Iris pigment epithelial cell (primary cell): ENCODE data around the gene DUOXA2.
"Not testable (repeated sequence)": the region's sequence is repeated elsewhere in the genome, so short reads cannot be mapped to it uniquely, and the experiment has no call there.

Experiments used
- DNase-seq: peaks from one replicate; pipeline ENCODE4 v3.0.0-alpha.2; 2011; ENCODE audit warnings: low read depth

Gene DUOXA2

DNA sequence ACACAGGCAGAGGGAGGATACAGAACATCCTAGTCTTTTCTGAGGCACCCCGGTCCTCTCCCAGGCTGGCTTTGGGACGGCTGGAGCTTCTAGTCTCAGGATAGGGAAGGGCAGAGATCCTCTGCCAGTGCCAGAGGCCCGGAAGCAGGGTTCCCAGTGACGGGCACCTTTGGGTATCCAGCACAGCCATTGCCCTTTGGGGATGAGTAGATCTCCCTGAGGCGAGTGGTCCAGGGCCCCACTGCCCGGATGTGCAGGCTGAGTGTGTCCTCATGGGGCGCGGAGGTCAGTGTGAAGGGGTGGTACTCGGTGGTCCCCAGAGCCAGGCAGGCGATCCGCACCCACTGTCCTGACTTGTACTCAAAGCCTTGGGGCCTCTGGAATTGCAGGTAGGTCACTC, 18.5 kb upstream of the DUOXA2 start:
- no peak for DNase-seq

DNA sequence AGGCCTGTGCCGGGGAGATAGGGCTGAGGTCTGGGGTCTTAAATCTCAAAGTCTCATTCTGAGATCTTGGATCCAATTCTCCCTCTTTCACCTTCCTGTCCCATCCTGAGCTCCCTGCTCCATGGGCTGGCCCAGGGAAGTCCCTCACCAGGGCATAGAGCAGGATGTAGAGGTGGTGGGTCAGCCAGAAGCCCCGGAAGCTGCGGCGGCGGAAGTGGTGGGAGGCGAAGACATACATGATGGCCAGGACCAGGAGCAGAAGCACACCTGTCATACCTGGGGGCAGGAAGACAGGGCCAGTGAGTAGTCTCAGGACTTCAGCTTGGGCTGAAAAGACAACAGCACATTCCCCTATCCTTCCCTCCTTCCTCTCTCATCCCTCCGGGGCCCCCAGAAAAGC, 16.7 kb upstream of the DUOXA2 start:
- no peak for DNase-seq

DNA sequence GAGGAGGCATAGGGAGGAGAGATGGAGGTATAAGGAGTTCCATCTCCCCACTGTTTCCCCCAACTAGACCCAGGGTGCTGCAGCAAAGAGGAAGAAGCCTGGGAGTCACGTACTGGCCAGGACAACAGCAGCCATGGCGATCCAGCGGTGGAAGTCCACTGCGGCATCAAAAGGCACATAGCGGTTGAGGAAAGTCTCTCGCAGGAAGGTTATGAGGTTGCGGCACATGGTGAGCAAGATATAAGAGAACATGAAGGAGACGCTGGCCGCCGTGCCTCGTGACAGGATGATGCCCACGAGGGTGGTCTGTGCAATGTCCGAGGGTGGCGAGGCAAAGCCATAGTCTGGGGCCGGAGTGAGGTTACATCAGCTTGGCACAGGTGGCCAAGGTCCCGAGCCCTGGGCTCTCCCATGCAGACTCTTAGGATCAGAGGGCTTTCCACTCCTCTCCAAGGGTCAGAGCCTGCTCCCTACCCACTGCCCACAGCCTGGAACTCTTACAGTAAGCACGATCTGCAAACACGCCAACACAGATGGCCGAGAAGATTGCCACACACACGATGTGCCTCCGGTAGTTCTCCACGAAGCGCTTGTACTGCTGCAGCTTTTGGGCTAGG, 14.5 kb upstream of the DUOXA2 start:
- no peak for DNase-seq

DNA sequence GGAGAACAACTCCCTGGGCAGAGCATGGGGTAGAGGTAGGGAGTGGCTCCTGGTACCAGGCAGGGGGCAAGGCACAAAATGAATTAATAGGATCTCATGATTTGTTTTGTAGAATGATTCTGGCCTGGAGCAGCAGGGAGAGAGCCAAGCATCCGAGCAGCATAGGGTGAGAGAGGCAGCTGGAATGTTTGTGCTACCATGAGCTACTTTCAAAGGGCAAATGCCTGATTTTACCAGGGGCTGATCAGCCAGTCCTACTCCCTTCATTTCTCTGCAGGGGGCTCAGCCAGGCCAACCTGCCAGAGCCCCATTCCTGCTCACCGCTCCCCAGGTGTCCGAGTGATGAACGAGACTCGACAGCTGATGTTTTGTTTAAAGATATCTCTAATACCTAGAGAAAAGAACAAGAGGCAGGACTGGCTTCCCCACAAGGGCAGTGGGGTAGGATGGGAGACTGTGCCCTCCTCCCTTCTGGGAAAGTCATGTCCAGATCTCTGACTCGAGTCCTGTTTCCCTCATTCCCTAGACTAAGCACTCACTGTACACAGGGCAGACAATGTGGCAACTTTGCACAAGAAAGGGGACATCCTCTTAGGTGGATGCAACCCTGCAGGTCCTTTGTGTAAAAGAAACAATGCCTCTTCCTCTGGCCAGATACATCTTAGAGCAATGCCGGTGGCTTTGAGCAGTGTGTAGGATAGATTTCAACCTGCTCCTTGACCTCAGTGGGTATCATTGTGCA, 13.1 kb upstream of the DUOXA2 start:
- DNase-seq = no peak

DNA sequence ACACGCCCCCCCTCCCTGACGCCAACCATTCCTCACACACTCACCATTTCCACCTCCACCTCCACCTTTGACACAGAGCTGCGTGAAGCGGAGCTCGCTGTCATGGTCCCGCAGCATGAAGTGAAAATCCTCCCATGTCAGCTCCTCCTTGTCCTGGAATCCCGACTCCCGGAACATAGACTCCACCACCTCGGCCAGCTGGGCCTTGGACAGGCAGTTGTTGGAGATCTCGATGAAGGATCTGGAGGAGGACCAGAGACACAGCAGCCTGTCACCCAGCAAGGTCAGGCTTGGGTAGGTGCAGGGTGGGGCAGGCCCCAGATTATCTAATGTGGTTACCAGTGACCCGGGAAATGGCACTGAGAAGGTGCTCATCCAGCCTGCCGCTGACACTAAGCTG, 12.4 kb upstream of the DUOXA2 start:
- DNase-seq = no peak

DNA sequence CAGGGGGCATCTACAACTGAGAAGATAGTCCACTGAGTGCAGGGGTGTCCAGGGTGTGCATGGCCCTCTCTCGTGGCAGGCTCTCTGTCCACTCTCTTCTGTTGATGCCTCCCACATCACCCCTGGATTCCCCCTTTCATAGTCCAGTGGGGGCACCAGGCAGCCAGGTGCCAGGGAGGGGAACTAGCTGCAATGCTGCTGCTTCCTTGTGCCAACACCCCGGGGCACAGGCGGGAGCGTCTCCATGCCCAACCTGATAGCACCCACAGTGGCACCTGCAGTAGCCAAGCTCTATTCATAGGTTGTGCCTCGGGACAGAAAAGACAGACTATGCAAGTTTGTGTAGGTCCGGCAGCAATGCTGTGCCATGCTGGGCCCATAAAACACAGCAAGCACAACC, 11.9 kb upstream of the DUOXA2 start:
- no peak for DNase-seq

DNA sequence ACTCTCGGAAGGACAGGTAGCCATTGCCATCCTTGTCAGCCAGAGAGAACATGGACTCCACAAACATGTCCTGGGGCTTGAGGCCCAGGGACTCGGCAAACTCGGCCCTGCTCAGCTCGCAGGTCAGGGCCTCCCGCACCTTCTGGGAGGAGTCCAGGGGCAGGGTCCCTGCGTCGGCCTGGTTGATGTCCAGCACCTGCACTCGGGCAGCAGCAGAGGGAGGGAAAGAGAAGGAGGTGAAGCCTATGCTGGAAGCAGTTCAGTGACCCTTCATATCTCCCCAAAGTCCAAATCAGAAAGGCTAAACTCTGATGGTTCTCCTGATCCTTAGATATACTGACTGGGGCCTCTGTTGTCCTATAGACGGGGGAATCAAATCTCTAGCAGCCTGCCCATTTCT, 10.0 kb upstream of the DUOXA2 start:
- DNase-seq = not testable (repeated sequence)

DNA sequence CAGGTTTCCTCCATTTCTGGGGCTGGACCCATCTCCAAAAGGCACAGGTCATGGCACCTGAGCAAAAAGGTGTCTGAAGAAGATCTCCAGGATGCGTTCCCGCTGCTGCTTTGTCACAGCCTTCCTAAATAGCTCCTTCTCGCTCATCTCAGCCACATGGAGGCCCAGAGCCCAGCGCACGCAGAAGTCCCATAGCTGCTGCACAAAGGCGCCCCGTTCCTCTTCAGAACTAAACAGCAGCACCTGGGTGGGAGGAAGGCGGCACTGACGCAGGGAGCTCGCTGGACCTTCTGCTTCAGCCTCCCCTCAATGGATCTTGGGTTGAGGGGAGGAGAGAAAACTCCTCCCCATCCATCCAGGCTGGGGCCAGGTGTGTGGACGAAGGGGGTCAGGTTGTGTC, 8.5 kb upstream of the DUOXA2 start:
- no peak for DNase-seq

DNA sequence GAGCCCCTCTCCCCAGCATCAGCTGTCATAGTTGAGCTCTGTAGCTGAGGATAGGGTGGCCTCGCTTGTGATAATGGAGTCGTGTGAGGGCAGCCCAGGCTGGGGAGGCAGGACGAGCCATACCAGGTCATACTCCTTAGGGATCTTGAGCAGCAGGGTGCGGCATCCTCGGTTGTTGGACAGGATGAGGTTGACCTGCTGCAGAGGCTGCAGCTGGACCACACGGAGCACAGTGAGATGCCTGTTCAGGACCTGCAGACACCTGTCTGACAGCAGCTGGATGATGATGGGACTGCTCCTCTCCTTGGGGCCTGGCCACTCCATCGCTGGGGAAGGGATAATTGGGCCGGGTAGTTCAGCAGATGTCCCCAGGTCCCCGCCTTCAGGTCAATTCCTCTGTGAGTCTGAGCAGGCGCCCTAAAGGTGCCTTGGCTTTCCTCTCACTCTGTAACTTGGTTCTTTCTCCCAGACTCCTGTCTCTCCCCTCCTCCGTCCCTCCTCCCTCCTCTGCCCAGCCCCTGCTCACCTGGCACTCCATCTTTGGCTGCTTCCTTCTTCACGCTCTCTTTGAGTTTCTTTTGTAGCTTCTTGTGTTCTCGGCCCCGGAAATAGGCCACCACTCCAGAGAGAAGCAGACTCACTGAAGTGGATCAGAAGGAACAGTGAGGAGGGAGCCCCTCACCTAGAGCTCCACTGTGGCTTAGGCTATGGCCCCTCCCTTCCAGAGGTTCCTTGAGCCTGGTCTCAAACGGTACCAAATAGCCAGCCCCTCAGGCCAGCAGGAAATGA, 7.9 kb upstream of the DUOXA2 start:
- DNase-seq = no peak

DNA sequence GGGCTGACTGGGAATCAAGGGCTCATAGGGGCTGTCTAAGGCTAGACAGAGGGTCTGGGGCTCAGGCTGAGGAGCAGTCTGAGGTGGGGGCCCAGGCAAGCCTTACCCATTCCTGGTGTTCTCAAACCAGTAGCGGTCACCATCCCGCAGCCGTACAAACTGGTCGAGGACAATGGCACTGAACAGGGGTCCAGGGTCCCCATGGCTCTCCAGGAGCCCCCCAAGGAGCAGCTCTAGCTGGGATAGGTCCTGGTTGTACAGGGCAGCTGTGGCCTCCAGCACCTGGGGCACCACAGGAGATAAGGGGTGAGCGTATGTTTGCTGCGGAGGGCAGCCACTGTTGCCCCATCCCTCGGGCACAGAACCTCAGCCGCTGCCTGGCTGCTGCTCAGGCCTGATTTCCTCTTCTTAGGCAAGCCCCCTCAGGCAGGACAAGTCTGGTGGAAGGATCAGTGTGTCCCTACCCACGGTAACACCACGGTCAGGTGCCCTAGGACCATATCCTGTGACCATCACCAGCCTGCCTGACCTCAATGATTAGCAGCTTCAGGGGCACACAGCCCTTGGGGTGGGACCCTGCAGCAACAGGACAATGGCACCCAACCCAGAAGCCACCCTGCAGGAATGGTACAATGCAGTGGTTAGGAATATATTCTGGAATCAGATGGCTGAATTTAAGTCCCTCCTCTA, 6.0 kb upstream of the DUOXA2 start:
- DNase-seq = no peak

DNA sequence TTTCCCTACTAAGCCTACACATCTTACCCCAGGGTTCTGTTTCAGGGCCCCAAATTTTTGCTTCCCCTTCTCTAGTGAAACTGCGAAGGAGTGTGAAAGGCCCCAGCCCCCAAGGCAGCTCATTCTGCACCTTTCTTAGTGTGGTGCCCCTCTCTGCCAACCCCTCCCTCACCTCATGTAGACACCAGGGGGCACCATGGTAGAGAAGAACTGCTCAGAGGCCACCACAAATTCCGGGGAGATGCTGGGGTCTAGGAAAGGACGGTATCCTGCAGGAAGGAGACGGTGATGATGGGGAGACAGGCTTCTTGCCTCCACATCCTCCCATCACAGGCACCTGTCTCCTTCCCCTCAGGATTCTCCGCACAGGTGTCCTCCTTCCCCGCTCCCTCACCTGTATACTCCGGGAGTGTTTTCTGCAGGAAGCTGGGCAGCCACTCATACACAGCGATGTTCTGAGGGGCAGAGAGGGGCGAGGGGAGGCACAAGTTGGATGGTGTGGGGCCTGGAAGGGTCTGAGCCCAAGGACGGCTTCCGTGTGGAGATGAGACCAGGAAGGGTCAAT, 3.8 kb upstream of the DUOXA2 start:
- DNase-seq = no peak

DNA sequence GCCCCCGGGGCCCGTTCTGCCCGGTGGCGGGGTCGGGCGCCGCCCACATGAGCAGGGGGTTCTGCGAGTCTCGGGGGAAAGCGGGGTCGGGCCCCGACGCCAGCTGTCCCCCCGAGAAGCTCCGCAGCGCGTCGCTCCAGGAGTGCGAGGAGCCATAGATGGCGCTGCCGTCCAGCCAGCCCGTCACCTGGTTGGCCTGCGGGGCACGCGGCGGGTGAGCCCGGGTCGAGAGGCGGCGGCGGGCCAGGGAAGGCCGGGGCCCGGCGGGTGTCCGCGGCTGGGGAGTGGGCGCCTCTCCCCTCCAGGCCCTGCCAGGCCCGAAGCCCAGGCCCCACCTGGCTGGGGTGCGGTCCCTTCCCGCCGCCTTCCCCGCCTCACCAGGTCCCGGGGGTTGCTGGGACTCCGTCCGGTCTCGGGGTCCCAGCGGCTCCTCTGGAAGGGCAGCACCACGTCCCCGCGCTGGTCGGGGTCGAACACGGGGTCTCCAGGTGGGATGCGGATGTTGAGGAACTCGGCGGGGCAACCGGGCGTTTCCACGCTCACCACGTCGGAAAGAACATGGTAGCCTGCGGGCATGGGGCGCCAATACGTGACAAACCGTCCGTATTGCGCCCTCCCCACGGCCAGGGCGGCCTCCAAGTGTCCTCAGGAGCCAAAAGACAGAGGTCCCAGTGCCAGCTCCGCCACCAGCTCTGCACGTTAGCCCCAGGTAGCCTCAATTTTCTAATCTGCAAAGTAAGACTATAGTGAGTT, 2.6 kb upstream of the DUOXA2 start:
- no peak for DNase-seq

DNA sequence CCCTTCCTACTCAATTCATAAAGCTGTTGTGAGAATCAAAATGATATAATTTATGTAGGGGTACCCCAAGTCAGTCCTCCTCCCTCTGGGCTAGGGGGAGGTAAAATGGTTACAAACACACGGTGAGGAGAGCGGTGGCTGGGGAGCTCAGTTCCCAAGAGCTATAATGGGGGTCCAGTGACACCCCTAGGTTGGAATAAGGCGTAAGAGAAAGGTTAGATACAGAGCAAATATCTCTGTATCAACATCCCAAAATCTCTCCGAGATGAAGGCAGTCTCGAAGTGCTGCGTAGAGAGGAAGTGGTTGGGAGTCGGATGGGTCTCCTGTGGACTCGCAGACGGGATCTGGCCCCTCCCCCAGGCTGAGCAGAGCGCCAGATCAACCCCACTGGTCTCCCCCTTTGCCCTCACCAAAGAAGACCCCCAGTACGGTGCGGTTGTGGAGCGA, 2.0 kb upstream of the DUOXA2 start:
- DNase-seq = no peak

DNA sequence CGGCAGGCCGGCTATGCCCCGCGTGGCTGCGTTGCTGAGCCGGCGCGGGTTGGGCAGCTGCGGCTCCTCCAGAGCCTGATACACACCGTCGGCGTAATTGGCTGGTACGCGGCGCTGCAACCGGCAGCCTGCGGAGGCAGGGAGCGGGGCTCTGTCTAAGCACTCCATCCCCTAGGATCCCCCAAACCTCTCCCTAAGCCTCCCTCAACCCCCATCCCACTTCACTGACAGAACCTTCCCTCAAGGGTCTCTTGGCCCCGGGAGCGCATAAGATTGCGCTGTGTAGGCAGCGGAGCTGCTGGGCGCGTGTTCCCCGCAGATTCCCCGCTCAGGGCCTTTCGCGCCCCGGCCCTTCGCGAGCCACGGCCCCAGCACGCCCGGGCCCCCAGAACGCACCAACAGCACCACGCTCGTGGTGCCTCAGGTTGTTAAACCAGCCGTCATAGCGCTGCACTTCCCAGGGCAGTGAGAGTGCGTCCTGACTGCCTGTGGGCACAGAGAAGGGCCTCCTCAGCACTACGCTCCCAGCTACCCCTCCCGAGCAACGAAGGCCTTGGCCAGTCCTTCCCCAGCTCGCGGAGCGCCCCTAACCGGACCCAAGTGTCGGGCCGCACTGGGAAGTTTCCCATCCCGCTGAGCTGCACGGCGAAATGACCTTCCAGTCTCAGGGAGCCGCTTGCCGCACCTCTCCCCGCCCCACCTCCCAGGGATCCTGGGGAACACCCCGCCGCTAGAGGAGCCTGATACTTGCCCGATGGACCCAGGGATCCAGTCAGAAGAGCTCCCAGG, 1.3 kb upstream of the DUOXA2 start:
- DNase-seq = no peak

DNA sequence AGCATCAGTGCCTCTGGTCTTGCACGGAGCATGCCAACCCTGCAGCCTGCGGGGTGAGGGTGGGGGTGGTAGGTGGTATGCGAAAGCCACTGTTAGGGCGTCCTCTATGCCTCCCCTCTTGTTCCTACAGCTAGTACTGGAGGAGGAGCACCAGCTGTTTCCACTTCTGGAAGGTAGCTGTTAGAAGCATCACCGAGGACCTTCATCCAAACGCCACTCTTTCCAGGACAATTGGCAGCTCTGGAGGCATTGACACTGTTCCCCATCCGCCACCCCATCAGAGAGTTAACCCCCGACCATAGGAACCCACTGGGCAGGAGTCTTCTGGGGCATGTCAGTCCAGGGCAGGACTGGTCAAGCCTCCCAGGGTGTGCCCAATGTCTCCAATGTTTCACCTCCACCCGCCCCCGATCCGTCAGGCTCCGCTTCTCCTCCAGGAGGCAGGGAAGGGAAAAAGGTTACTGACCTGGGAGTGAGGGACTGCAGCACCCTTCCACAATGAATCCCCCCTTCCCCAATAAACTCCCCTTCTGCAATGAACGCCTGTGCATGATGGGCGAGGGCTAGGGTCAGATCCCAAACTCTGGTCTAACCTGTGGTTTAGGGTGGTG, 641 bp upstream of the DUOXA2 start:
- no peak for DNase-seq

DNA sequence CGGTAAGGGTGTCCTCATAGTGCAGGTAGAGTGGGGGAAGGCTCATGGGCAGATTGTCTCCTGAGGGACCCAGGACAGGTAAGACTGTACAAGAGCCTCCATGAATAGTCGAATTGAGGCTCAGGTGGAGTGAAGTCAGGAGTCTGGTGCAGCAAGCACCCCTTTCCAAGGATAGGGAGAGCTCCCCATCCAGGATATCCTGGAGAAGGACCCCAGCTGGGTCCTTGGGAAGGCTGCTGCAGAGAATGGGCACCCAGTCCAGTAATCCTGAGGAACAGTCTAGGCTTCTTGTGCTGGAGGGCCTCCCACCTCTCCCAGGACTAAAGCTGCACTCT, 592 bp downstream of the DUOXA2 start:
- no peak for DNase-seq

DNA sequence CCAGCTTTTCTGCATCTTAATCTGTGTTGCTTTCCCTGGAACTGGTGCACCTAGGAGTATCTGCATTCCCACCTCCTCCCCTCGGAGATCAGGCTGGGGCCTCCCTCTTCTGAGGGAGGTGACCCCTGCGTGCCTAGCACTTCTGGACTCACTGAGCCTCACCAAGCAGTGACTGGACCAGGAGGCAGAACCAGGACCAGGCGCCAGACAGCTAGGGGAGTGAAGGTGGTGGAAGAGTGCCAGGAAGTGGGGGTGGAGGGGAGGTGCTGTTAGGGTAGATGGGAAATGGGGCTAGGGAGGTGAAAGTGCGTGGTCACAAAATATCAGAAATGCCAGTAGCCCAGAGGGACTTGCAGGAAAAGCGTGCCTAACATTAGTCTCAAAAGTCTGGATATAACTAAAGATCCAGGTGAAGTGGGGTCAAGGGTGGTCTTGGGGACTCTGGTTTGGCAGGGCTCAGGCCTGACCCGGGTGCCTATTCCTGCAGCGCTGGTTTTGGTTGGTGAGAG, 1.2 kb downstream of the DUOXA2 start:
- DNase-seq = no peak

DNA sequence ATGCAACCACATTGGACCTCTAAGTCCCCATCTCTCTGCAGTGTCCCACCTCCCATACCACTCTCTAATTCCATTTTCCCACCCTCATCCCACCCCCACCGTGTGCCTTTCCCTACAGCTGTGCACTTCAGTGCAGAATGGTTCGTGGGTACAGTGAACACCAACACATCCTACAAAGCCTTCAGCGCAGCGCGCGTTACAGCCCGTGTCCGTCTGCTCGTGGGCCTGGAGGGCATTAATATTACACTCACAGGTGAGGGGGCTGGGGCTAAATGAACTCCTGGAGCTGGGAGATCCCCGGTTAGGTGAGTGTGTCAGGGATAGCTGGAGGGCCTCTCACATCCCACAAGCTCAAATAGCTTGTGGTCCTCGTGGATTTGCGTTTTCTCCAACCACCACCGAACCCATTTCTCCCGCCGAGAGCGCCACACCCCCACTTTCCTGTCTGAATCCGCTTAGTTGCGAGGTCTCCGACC, 1.9 kb downstream of the DUOXA2 start:
- DNase-seq = no peak

DNA sequence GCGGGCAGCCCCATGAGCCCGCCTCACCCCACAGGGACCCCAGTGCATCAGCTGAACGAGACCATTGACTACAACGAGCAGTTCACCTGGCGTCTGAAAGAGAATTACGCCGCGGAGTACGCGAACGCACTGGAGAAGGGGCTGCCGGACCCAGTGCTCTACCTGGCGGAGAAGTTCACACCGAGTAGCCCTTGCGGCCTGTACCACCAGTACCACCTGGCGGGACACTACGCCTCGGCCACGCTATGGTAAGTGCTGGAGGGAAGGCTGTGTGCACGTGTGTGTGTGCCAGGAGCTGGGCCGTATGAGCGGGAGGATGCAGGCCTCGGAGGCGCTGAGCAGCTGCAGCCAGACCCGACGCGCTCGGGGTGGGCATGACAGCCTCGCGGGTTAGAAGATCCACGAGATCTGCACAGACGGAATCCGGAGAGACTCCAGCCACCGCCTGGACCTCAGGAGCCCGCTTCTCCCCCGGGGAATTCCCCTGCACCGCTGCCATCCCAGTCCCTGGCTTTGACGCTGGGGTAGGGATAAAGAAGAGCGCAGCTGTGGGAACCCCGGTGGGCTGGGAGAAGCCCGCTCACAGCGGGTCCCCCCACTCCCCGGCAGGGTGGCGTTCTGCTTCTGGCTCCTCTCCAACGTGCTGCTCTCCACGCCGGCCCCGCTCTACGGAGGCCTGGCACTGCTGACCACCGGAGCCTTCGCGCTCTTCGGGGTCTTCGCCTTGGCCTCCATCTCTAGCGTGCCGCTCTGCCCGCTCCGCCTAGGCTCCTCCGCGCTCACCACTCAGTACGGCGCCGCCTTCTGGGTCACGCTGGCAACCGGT, 2.6 kb downstream of the DUOXA2 start:
- no peak for DNase-seq
